PC-3 (cell line): Measurements from ENCODE around the gene PFKFB1.

Experiments
- CTCF ChIP-seq: fragments of 300-600 bp; sonication (generic); conservative IDR thresholded peaks from 2 replicates; pipeline ENCODE4 v1.5.1; 2017; ENCODE audit warnings: antibody characterized with exemption, low read depth, mild to moderate bottlenecking, low read length
- EZH2phosphoT487 ChIP-seq: fragments of 300-600 bp; sonication (generic); IDR thresholded peaks from 2 replicates; pipeline ENCODE4 v1.6.1; 2018; ENCODE audit warnings: mild to moderate bottlenecking, antibody characterized with exemption, low read length, borderline replicate concordance

- no peak for TF ChIP-seq CTCF
- TF ChIP-seq EZH2phosphoT487 = no peak
Observed at GRCh38 chrX:54994099-54994498, at the start of gene PFKFB1.
